ENCODE data around the gene SEMA3B.
A peak's percentile ranks its signal among the peaks of the same experiment; 100 is the strongest.

The SEMA3B gene

GRCh38 chr3:50237754-50238548, 31.0 kb upstream of the SEMA3B start (continued):
- TF ChIP-seq PATZ1 (tag by site-specific recombination; IDR thresholded peaks at IDR 0.05) (no peak), GLIS1 (tag by site-specific recombination; IDR thresholded peaks at IDR 0.05) (peak; percentile 72), ZNF366 (tag by site-specific recombination; conservative IDR thresholded peaks at IDR 0.05) (no peak), ZNF26 (tag by site-specific recombination; IDR thresholded peaks at IDR 0.05) (no peak), PRDM10 (tag by site-specific recombination; IDR thresholded peaks at IDR 0.05) (no peak; the same call in 1 of the 2 replicates), ZNF560 (tag by site-specific recombination; IDR thresholded peaks at IDR 0.05; ENCODE audit: borderline replicate concordance) (no peak), ZNF626 (tag by site-specific recombination; IDR thresholded peaks at IDR 0.05) (no peak), ZNF785 (tag by site-specific recombination; IDR thresholded peaks at IDR 0.05) (no peak), ZNF48 (tag by site-specific recombination; IDR thresholded peaks at IDR 0.05) (no peak), ZNF639 (tag by site-specific recombination; IDR thresholded peaks at IDR 0.05) (no peak), ZFP37 (tag by site-specific recombination; IDR thresholded peaks at IDR 0.05) (no peak), ZFP41 (tag by site-specific recombination; IDR thresholded peaks at IDR 0.05; ENCODE audit: borderline replicate concordance) (no peak), AEBP2 (tag by site-specific recombination; IDR thresholded peaks at IDR 0.05; ENCODE audit: borderline replicate concordance) (no peak), ZNF214 (tag by site-specific recombination; IDR thresholded peaks at IDR 0.05; ENCODE audit: borderline replicate concordance) (no peak), PBX3 (CRISPR knock-in tag; IDR thresholded peaks at IDR 0.05) (no peak), GFI1B (tag by site-specific recombination; IDR thresholded peaks at IDR 0.05) (no peak), ZNF18 (tag by site-specific recombination; IDR thresholded peaks at IDR 0.05) (no peak), ZNF302 (tag by site-specific recombination; IDR thresholded peaks at IDR 0.05; ENCODE audit: low read depth) (no peak), ZNF621 (tag by site-specific recombination; IDR thresholded peaks at IDR 0.05) (no peak), ZSCAN23 (tag by site-specific recombination; IDR thresholded peaks at IDR 0.05) (no peak), KLF7 (tag by site-specific recombination; IDR thresholded peaks at IDR 0.05; ENCODE audit: borderline replicate concordance) (no peak), ZNF341 (tag by site-specific recombination; IDR thresholded peaks at IDR 0.05; ENCODE audit: low read depth) (peak; percentile 86), ZNF433 (tag by site-specific recombination; IDR thresholded peaks at IDR 0.05; ENCODE audit: low read depth) (no peak), ZNF791 (tag by site-specific recombination; IDR thresholded peaks at IDR 0.05) (no peak), ZNF548 (tag by site-specific recombination; IDR thresholded peaks at IDR 0.05) (no peak)
